H9 (cell line): ENCODE results near the gene ANKRD44. TPM values are rescaled to one million over a fixed set of nuclear protein-coding genes. Genes with fewer than 3 reads are reported as not detected.

Experiments
- DNase-seq: peaks from one replicate; pipeline ENCODE4 v3.0.0-alpha.2; 2017
- H2AFZ ChIP-seq: one replicate; pipeline ENCODE4 v1.6.1; 2013; ENCODE audit warnings: mild to moderate bottlenecking, low read length, control low read depth, moderate library complexity
- H2AK5ac ChIP-seq: 2 replicates; pipeline ENCODE4 v1.6.1; 2013; ENCODE audit warnings: low read length, control low read depth, mixed read lengths; ENCODE audit not compliant: insufficient read length
- H2BK120ac ChIP-seq: one replicate; pipeline ENCODE4 v1.6.1; 2013; ENCODE audit warnings: low read depth, mild to moderate bottlenecking, low read length, control low read depth, inconsistent platforms; ENCODE audit not compliant: poor library complexity, severe bottlenecking
- H2BK12ac ChIP-seq: 2 replicates; pipeline ENCODE4 v1.6.1; 2013; ENCODE audit warnings: low read length, control low read depth, mixed read lengths, low read depth; ENCODE audit not compliant: insufficient read length
- H2BK15ac ChIP-seq: 2 replicates; pipeline ENCODE4 v1.6.1; 2013; ENCODE audit warnings: low read depth, low read length, control low read depth
- H2BK20ac ChIP-seq: one replicate; pipeline ENCODE4 v1.6.1; 2013; ENCODE audit warnings: low read depth, mild to moderate bottlenecking, low read length, control low read depth, inconsistent platforms; ENCODE audit not compliant: poor library complexity, severe bottlenecking
- H2BK5ac ChIP-seq: 2 replicates; pipeline ENCODE4 v1.6.1; 2013; ENCODE audit warnings: low read length, control low read depth, mixed read lengths; ENCODE audit not compliant: insufficient read length
- H3K14ac ChIP-seq: 2 replicates; pipeline ENCODE4 v1.6.1; 2013; ENCODE audit warnings: low read length, control low read depth; ENCODE audit not compliant: insufficient read depth
- H3K18ac ChIP-seq: 2 replicates; pipeline ENCODE4 v1.6.1; 2013; ENCODE audit warnings: low read depth, mild to moderate bottlenecking, mixed read lengths, low read length, control low read depth; ENCODE audit not compliant: insufficient read length
- H3K23ac ChIP-seq: 2 replicates; pipeline ENCODE4 v1.6.1; 2013; ENCODE audit warnings: low read length, control low read depth, mixed read lengths, low read depth; ENCODE audit not compliant: insufficient read length
- H3K23me2 ChIP-seq: 2 replicates; pipeline ENCODE4 v1.6.1; 2013; ENCODE audit warnings: low read depth, mild to moderate bottlenecking, mixed read lengths, low read length, control low read depth; ENCODE audit not compliant: insufficient read length, poor library complexity, severe bottlenecking
- H3K27ac ChIP-seq: 2 replicates; pipeline ENCODE4 v1.5.1; 2013; ENCODE audit warnings: low read length, control low read depth, mixed read lengths, low read depth; ENCODE audit not compliant: insufficient read length
- H3K27me3 ChIP-seq: 2 replicates; pipeline ENCODE4 v1.6.1; 2013; ENCODE audit warnings: low read length, control low read depth, inconsistent platforms; ENCODE audit not compliant: insufficient read depth
- H3K4ac ChIP-seq: 2 replicates; pipeline ENCODE4 v1.6.1; 2013; ENCODE audit warnings: low read depth, mild to moderate bottlenecking, control low read depth, inconsistent platforms, low read length, moderate library complexity
- H3K4me1 ChIP-seq: 2 replicates; pipeline ENCODE4 v1.6.1; 2013; ENCODE audit warnings: low read length, control low read depth, inconsistent platforms; ENCODE audit not compliant: insufficient read depth
- H3K4me2 ChIP-seq: 2 replicates; pipeline ENCODE4 v1.6.1; 2013; ENCODE audit warnings: low read length, control low read depth, mixed read lengths; ENCODE audit not compliant: insufficient read length, insufficient read depth
- H3K56ac ChIP-seq: 2 replicates; pipeline ENCODE4 v1.6.1; 2013; ENCODE audit warnings: low read depth, mild to moderate bottlenecking, mixed read lengths, low read length, control low read depth; ENCODE audit not compliant: insufficient read length
- H3K79me1 ChIP-seq: 2 replicates; pipeline ENCODE4 v1.6.1; 2013; ENCODE audit warnings: low read depth, mild to moderate bottlenecking, moderate library complexity, low read length, control low read depth, inconsistent platforms; ENCODE audit not compliant: insufficient read depth, poor library complexity, severe bottlenecking
- H3K79me2 ChIP-seq: 2 replicates; pipeline ENCODE4 v1.6.1; 2013; ENCODE audit warnings: low read length, control low read depth, inconsistent platforms; ENCODE audit not compliant: insufficient read depth
- H3K9ac ChIP-seq: 2 replicates; pipeline ENCODE4 v1.6.1; 2013; ENCODE audit warnings: low read length, control low read depth, mixed read lengths; ENCODE audit not compliant: insufficient read length; ENCODE audit errors: extremely low read depth
- H3K9me3 ChIP-seq: one replicate; pipeline ENCODE4 v1.6.1; 2013; ENCODE audit warnings: low read depth, low read length, inconsistent platforms; ENCODE audit not compliant: control insufficient read depth
- H3T11ph ChIP-seq: one replicate; pipeline ENCODE4 v1.6.1; 2013; ENCODE audit warnings: mild to moderate bottlenecking, low read length, control low read depth, inconsistent platforms
- H4K20me1 ChIP-seq: one replicate; pipeline ENCODE4 v1.6.1; 2013; ENCODE audit not compliant: control insufficient read depth, insufficient read length, insufficient read depth
- H4K5ac ChIP-seq: 2 replicates; pipeline ENCODE4 v1.6.1; 2013; ENCODE audit warnings: low read depth, mild to moderate bottlenecking, mixed read lengths, low read length, control low read depth; ENCODE audit not compliant: insufficient read length
- H4K8ac ChIP-seq: replicated peaks from 2 replicates; pipeline ENCODE4 v1.6.1; 2013; ENCODE audit warnings: low read length, control low read depth, mixed read lengths, low read depth; ENCODE audit not compliant: insufficient read length
- H4K91ac ChIP-seq: 2 replicates; pipeline ENCODE4 v1.6.1; 2013; ENCODE audit warnings: low read depth, mild to moderate bottlenecking, moderate library complexity, mixed read lengths, low read length, control low read depth; ENCODE audit not compliant: insufficient read length
- H3K27ac Mint-ChIP-seq, 3 experiments: 2 replicates in 2 of 3; 3 replicates in 1 of 3; pipeline ENCODE4 v1.8.0; 2020 to 2021; ENCODE audit warnings: mixed read lengths in 3 of 3, mild to moderate bottlenecking in 1 of 3, moderate library complexity in 1 of 3
- H3K27me3 Mint-ChIP-seq: 2 replicates; pipeline ENCODE4 v1.8.0; 2021; ENCODE audit warnings: low read depth, mild to moderate bottlenecking, moderate library complexity, mixed read lengths
- H3K36me3 Mint-ChIP-seq, 3 experiments: 2 replicates in 2 of 3; 3 replicates in 1 of 3; pipeline ENCODE4 v1.8.0; 2020 to 2021; ENCODE audit warnings: low read depth in 3 of 3, mixed read lengths in 3 of 3; ENCODE audit not compliant: insufficient read depth in 1 of 3
- H3K4me1 Mint-ChIP-seq, 2 experiments: 2 replicates each; pipeline ENCODE4 v1.8.0; 2020; ENCODE audit warnings: mixed read lengths in 2 of 2
- H3K4me3 Mint-ChIP-seq, 2 experiments: 2 replicates in 1 of 2; 3 replicates in 1 of 2; pipeline ENCODE4 v1.8.0; 2020 to 2021; ENCODE audit warnings: mild to moderate bottlenecking in 2 of 2, mixed read lengths in 2 of 2, moderate library complexity in 1 of 2
- H3K9me3 Mint-ChIP-seq, 2 experiments: 2 replicates in 1 of 2; 3 replicates in 1 of 2; pipeline ENCODE4 v1.8.0; 2020; ENCODE audit warnings: mild to moderate bottlenecking in 2 of 2, mixed read lengths in 2 of 2, moderate library complexity in 1 of 2
- WGBS: extraction: QIAGEN DNeasy Blood & Tissue Kit; methylation state at CpG from one replicate; pipeline ENCODE4 v1.1.7; 2013; ENCODE audit warnings: missing lambda C conversion rate, low lambda C conversion rate, mixed read lengths; ENCODE audit not compliant: insufficient read length; ENCODE audit errors: extremely low coverage; 5-methylcytosine and 5-hydroxymethylcytosine counted together
- total RNA-seq: library from RNA; stranded (reverse); gene quantifications from 2 replicates; pipeline ENCODE4 v1.2.1, GENCODE V29; 2021
- TF ChIP-seq, protein P1 (sequence below): fragments of 200-600 bp; sonication (generic); conservative IDR thresholded peaks from 3 replicates; pipeline ENCODE4 v1.8.0; 2021; ENCODE audit warnings: antibody characterized with exemption, mild to moderate bottlenecking

ANKRD44 gene
- total RNA-seq, 1 experiment from 2014 or later = 1.9 TPM

DNA sequence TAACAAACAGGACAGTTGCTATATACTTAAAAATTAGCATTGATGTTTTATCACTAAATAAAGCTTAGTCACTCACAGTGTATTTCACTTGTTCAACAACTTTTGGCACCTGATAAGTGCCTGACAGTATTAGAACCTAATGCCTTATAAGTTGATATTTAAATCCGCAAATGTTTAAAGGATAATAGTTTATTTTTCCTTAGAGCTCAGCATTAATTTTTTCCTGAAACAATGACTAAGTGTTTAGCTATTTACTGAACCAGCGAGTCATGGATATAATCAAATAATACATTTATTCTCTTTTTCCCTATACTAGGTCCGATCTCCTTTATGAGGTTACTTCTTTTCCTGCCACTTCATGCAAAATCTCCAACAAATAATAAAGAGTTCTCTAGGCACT is 238.0 kb downstream of the ANKRD44 start:
- H2AFZ ChIP-seq = no peak overlapping the region
- no peak overlapping the region for H2BK5ac ChIP-seq
- H3K9me3 ChIP-seq = no peaks in the 10 kb centered on the region
- no peak overlapping the region for H3K14ac ChIP-seq
- H3K23me2 ChIP-seq = no peaks in the 10 kb centered on the region
- no peak overlapping the region for H2BK120ac ChIP-seq
- Mint-ChIP-seq H3K4me3 (no peak overlapping the region), H3K36me3 (no peaks in the 10 kb centered on the region), H3K27me3 (no peaks in the 10 kb centered on the region), H3K4me1 (no peaks in the 10 kb centered on the region; a peak in 1 of 4 replicates), H3K27ac (no peak overlapping the region), H3K9me3 (no peaks in the 10 kb centered on the region)
- no peak overlapping the region for H2BK12ac ChIP-seq
- no peak overlapping the region for H3K4me2 ChIP-seq
- no peak overlapping the region for H4K8ac ChIP-seq
- no peak overlapping the region for H3K9ac ChIP-seq
- H2BK20ac ChIP-seq = no peak overlapping the region
- no peak overlapping the region for H3K56ac ChIP-seq
- H4K5ac ChIP-seq = no peak overlapping the region
- H4K20me1 ChIP-seq = no peaks in the 10 kb centered on the region
- H4K91ac ChIP-seq = no peak overlapping the region
- H3T11ph ChIP-seq = no peak overlapping the region
- no CpG with 5 or more reads among the region's 3 CpGs for WGBS
- H3K27ac ChIP-seq = no peak overlapping the region
- H3K79me2 ChIP-seq = no peaks in the 10 kb centered on the region
- H3K4me1 ChIP-seq = no peaks in the 10 kb centered on the region
- no peaks in the 10 kb centered on the region for H3K79me1 ChIP-seq
- DNase-seq = no peak
- no peak overlapping the region for H3K23ac ChIP-seq
- no peak overlapping the region for H3K4ac ChIP-seq
- TF ChIP-seq, protein P1, sequence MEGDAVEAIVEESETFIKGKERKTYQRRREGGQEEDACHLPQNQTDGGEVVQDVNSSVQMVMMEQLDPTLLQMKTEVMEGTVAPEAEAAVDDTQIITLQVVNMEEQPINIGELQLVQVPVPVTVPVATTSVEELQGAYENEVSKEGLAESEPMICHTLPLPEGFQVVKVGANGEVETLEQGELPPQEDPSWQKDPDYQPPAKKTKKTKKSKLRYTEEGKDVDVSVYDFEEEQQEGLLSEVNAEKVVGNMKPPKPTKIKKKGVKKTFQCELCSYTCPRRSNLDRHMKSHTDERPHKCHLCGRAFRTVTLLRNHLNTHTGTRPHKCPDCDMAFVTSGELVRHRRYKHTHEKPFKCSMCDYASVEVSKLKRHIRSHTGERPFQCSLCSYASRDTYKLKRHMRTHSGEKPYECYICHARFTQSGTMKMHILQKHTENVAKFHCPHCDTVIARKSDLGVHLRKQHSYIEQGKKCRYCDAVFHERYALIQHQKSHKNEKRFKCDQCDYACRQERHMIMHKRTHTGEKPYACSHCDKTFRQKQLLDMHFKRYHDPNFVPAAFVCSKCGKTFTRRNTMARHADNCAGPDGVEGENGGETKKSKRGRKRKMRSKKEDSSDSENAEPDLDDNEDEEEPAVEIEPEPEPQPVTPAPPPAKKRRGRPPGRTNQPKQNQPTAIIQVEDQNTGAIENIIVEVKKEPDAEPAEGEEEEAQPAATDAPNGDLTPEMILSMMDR = no peak
- H3K27me3 ChIP-seq = no peaks in the 10 kb centered on the region
- no peak overlapping the region for H3K18ac ChIP-seq
- H2AK5ac ChIP-seq = no peak overlapping the region
- H2BK15ac ChIP-seq = no peak overlapping the region
